Left ventricle myocardium superior (tissue), 1 donor: ENCODE measurements around the gene CEP120. TPM values are rescaled to one million over a fixed set of nuclear protein-coding genes. Genes with fewer than 3 reads are reported as not detected.
"Not testable (repeated sequence)": the region's sequence is repeated elsewhere in the genome, so short reads cannot be mapped to it uniquely, and the experiment has no call there.

Source experiments
- ATAC-seq: fragments of 200-7000 bp; cut with Tn5 transposase; one replicate; pipeline ENCODE4 v1.9.1; 2020; ENCODE audit warnings: mild to moderate bottlenecking, moderate library complexity
- DNase-seq: peaks from one replicate; pipeline ENCODE4 v3.0.0-alpha.2; 2020
- intact Hi-C: fragments of 100-400 bp; cut with micrococcal nuclease; formaldehyde crosslinking; loops from one replicate; pipeline ENCODE4 v1.11.0; 2022
- total RNA-seq: library from RNA; stranded (reverse); fragmentation: NEBNext Ultra II Directional; extraction: Animal tissue kit (Norgen Biotek cat#: 25700); gene quantifications from one replicate; pipeline ENCODE4 v1.2.1, GENCODE V29; 2021
- donor health status: DM: no; HTN: yes; CAD: no; lungs with severe emphysema.

The CEP120 gene
- total RNA-seq, 1 donor from 2014 or later = 10.6 TPM

DNA sequence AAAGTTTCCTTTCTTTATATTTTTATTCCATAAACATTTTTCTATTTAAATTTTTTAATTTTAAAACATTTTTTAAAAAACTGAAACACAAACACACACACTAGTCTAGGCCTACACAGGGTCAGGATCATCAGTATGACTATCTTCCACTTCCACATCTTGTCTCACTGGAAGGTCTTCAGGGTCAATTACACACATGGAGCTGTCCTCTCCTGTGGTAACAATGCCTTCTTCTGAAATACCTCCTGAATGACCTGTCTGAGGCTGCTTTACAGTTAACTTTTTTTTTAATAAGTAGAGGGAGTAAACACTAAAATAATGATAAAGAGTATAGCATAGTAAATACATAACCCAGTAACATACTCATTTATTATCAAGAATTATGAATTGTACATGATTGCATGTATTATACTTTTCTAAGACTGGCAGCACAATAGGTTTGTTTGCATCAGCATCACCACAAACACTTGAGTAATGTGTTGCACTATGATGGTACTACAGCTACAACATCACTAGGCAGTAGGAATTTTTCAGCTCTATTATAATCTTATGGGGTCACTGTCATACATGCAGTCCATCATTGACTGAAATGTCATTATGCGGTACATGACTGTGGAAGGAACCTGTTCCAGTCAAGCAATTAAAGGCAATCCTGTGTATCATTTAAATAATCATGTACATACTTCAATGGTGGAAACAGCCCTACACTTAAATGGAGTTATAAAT is 17.4 kb upstream of the CEP120 start:
- intact Hi-C loops = no loop called here
- ATAC-seq (no peak), DNase-seq (no peak)

DNA sequence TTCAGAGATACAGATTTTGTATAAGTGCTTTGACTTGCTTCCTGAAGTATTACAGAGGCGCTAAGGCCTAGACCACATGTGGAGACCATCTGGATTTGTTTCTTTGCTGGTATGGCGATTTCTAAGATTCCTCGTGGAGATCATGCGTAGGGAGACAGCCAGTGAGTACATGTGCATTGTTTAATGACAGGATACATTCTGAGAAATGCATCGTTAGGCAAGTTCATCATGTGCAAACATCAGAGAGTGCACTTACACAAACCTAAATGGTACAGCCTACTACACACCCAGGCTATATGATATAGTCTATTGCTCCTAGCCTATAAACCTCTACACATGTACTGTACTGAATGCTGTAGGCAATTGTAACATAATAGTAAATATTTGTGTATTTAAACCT is 16.5 kb upstream of the CEP120 start:
- intact Hi-C loops = no loop called here
- ATAC-seq (no peak), DNase-seq (no peak)

DNA sequence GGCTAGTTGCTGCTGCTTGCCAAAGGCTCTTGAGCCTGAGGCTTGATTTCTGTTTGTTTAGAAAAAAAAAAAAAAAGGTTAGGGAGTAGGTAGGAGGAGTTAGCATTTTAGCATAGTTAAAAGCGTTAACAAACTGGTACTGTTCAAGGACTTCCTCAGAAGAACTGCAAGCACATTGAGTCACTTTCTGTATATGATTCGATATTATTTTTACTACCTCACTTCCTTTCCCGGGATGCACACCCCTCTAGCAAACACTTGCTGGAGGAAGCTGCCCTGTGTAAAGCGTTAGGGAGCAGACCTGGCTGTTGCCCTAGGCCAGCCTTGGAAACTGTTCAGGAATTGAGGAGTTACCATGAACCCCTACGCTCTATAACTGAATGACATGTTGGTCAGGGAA is 15.7 kb upstream of the CEP120 start:
- DNase-seq (no peak), ATAC-seq (no peak)
- intact Hi-C loops = no loop called here

DNA sequence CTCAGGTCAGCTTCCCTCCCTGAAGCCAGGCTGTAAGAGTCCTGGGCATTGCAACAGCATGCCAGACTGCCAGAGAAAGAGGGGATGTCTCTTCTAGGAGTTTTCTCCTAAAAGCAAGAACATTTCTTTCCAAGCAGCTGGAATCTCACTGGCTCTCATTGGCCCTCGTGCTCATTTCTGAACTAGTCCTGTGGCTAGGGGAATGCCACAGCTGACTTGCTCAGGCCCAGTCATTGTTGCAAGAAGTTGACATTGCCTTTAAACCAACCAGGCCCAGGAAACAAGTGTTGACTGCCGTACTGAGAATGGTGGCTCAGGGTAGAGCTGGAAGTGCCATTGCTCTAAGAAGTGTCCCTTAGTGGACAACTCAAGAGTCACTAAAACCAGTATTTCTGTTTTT is 15.0 kb upstream of the CEP120 start:
- no peak for DNase-seq
- intact Hi-C loops = no loop called here
- ATAC-seq = no peak

DNA sequence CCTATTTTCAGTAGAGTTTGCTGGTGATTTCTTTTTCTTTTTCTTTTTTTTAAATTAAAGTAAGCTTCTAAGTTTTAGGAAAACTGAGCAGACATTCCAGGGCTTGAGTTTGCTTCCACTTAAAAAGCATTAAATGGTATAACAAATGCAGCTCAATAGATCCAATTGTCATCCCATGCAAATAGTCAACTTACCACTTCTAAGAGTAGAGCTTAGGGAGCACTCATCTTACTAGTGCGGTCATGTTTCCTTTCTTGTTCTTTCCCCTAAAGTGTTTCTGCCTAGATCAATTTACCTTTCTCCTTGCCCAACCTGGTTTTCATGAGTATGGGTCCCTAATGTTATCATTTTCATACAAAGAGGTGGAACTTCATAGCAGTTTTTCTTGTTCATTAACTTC is 13.0 kb upstream of the CEP120 start:
- intact Hi-C loops = no loop called here
- DNase-seq (no peak), ATAC-seq (no peak)

DNA sequence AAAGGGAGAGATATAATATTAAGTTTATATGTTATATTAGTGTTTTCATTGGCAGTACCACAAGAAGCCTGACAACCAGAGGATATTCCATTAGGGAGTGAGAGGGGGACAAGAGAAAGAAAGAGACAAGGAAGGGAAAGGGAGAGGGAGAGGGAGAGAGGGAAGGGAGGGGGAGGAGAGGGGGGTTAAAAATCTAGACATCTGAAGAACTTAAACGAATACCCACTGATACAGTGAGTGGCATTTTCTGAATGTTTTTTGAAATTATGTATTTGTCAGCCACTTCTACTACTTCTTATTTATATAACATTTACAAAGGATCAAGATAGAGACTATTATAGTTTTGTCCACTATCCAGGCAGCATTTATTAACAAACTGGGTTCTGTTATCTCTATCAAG is 11.6 kb upstream of the CEP120 start:
- no peak for ATAC-seq
- DNase-seq = no peak
- intact Hi-C loops = no loop called here

DNA sequence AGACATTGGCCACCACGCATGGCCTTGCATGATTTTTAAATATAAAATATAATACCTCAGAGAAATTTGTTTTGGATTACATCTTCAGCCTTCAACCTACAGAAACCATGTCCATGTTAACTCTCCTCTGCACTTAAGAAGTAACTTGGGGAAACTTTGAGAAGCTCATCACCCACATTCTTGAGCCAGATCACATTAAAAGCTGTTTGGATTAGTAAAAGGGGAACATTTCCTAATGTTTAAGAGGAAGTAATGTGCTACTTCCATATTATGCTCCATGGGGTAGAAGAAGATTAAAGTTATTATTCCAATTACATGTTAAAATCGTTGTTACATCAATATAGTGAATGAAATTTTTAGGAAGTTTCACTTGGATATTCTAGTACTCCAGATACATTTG is 10.4 kb upstream of the CEP120 start:
- ATAC-seq (no peak), DNase-seq (no peak)
- intact Hi-C loops = no loop called here

DNA sequence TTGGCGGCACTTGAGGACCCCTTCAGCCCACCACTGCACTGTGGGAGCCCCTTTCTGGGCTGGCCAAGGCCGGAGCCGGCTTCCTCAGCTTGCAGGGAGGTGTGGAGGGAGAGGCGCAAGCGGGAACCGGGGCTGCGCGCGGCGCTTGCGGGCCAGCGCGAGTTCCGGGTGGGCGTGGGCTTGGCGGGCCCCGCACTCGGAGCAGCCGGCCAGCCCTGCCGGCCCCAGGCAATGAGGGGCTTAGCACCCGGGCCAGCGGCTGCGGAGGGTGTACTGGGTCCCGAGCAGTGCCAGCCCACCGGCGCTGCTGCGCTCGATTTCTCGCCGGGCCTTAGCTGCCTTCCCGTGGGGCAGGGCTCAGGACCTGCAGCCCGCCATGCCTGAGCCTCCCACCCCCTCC is 7.2 kb upstream of the CEP120 start:
- ATAC-seq, intact Hi-C loops, DNase-seq: not testable (repeated sequence)

DNA sequence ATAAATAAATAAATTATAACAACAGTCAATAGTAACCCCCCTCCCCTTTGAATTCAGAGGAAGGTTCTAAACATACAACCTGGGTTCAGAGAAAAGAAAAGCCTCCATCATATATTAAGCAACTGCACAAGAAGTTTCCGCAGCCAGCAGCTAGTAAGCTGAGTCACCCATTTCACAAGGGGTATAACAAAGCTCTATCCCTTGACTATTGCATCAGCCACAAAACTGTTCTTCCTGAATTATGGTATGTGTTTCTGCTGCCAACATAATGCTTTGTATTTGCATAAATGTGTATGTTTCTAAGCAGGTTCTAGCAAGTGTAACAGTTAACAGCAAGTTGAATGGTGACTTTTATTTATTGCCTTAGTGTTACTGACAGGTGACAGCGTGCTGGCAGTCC is 6.8 kb upstream of the CEP120 start:
- DNase-seq (no peak), ATAC-seq (peak; percentile 43)
- intact Hi-C loops = no loop called here

DNA sequence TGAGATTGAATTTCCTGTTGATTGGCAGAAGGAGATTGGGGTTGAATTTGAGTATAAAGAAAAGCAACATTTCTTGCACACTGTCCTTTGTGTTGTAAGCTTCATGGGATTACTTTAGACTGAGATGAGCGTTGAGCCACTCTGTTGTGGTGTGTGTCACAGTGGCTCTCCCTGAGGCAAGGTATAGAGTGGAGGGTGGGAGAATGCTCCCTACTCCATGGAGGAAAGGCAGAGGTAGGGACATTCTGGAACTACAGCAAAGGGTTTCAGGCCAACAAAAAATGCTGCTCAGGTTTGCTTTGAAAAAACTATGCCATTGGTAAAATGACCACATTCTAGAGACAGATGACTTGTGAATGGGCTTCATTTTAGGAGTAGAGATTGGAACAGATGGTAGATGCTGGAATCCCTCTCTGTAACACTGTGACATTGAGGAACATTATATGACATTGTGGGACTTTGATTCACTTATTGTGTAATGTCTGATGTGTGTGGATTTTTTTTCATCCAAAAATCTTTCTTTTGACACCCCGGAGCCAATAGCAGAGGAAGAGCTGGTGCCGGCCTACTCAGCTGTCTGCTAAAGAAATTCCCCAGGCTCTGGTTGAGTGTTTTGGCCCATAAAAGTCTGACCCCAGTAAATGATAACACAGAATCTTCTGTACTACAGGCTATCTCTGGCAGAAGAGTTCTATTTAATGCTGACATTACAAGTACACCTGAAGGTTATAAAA is 6.2 kb upstream of the CEP120 start:
- ATAC-seq (no peak), DNase-seq (no peak)
- intact Hi-C loops = no loop called here

DNA sequence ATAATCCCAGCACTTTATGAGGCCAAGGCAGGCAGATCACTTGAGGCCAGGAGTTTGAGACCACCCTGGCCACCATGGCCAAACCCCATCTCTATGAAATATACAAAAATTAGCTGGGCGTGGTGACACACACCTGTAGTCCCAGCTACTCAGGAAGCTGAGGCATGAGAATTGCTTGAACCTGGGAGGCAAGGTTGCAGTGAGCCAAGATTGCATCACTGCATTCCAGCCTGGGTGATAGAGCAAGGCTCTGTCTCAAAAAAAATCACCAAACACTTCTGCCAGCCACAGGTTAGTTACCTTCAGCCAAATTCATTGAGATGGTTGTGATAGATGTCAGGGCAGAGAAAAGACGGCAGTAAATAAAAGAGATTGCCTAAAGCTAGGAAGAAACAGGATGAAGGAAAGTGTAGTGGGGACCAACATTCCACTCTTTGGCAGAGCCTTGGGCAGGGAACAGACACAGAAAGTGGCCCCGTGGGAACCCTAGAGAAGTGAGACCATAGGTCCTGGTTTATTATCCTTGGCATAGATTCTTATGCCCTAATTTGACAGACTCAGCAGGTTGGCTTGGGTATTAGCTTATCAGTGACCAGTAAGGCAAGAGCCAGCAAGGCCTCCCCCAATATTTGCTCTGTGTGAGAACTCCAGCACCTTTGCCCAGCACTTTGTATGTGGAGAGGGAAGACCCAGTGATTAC is 5.5 kb upstream of the CEP120 start:
- ATAC-seq (no peak), DNase-seq (no peak)
- intact Hi-C loops = no loop called here

DNA sequence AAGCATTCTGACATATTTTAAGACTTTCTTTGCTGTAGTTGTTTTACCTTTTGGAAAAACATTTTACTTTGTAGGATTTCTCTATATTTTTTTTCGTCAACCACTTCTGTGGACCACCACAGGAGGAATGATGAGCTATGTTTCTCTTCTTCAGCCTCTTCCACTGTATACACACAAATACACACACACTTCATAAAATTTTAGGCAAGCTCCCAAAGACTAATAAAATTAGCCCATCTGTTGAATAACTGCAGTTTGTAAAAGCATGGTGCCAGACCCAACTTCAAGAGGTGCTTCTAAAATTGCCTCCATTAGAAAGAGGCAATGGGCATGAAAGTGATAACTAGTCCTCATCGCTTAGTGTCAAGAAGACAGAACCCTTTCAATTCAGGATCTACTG is 4.1 kb upstream of the CEP120 start:
- DNase-seq (no peak), ATAC-seq (no peak)
- intact Hi-C loops = no loop called here

DNA sequence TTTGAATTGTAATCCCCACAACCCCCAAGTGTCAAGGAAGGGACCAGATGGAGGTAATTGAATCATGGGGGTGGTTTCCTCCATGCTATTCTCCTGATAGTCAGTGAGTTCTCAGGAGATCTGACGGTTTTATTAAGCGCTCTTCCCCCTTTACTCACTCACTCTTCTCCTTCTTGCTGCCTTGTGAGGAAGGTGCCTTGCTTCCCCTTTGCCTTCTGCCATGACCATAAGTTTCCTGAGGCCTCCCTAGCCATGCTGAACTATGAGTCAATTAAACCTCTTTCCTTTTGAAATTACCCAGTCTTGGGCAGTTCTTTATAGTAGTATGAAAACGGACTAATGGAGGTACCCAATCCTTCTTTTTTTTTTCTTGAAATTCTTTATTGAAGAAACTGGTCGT is 2.2 kb upstream of the CEP120 start:
- no peak for ATAC-seq
- intact Hi-C loops = no loop called here
- DNase-seq = no peak

DNA sequence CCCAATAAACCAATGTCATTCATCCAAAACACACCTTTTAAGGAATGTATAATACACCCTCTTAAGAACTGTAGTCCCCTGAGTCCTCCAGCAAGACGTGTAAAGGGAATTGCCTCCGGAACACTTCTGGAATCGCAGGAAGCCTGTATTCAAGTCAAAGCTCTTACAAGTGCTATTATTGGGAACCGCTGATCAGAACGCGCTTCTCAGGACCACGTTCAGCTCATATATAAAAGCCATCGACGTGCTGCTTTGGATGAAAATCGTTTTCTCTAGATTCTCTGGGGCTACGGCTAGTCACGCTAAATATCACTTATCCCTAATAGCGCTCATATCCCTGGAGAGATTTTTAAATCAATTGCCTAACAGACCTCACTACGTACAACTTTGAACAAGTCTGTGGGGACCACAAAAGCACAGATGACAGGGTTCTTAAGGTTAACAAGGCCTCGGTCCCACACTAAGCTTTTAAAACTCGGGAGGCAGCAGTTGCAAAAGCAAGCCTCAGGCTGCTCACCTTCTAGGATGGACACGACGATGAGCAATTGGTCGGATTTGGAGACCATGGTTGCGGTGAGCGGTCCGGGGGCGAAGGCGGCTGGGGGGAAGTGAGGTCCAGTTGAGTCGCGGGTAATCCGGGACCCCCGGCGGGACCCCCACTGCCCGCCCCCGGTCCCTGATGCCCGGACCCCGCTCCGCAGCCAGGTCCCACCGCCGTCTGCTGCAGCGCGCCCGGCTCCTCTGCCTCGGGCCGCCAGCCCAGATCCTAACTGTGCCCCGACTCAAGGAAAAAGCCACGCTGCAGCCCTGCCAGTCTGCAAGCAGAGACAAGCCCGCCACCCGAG is 548 bp downstream of the CEP120 start:
- intact Hi-C loops = loop anchor here (2.0 kb wide), 1 partner anchor 188 kb away; no protein-coding TSS in a partner anchor
- peak; percentile 41 for ATAC-seq
- no peak for DNase-seq

DNA sequence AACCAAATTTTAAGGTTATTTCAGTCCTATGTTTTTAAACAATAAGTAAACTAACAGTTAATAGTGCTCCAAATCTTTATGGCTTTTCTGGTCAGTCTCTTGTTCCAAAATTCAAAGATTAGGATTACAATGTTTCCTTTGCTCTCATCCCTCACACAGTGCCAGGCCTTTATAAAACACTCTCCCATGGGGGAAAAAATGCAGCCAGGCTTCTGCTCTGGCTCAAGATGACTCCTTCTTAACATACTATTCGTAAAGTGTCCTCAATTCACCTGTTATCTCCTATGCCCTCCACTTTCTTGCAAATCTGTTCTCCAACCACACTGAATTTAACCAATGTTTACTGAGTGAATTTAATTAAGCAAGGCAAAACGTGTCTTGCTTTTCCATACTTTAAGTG is 1.4 kb downstream of the CEP120 start:
- no peak for DNase-seq

DNA sequence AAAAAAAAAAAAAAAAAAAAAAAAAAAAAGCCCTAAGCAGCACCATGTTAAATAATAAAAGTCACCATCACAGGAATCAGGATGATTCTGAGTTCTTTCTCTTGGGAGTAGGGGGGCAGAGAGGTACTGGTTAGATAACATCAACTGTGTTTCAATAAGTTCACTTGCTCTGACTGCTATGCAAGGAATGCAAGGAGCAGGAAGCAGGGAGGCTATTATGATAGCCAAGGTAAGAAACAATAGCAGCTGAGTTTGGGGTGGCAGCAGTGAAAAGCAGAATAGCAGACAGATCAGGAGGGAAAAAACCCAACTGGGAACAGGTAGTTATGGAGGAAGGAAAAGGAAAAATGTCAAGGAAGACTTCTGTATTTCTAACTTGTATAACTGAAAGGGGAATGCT is 8.2 kb downstream of the CEP120 start:
- intact Hi-C loops = no loop called here
- DNase-seq (no peak), ATAC-seq (no peak)

More for the DNA sequence above, 1.4 kb downstream of the CEP120 start:
- no peak for ATAC-seq
- intact Hi-C loops = loop anchor here (2.0 kb wide), 1 partner anchor 189 kb away; no protein-coding TSS in a partner anchor

DNA sequence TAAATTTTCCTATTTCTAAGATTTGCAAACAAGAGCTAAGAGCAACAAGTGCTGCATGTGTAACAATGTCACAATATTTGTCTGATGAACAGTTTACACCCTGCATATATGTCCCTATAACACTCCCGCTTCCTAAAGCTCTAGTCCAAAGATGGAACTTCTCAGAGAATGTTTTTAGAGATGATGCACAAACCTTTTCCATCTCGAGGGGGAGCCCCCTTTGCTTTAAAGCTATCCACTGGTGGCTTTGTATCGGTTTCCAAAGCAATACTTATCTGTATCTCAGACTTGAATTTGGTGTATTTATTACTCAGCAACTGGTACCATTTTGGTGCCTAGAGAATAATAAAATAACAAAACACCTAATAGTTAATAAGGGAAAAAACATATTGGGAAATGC is 11.0 kb downstream of the CEP120 start:
- intact Hi-C loops = no loop called here

DNA sequence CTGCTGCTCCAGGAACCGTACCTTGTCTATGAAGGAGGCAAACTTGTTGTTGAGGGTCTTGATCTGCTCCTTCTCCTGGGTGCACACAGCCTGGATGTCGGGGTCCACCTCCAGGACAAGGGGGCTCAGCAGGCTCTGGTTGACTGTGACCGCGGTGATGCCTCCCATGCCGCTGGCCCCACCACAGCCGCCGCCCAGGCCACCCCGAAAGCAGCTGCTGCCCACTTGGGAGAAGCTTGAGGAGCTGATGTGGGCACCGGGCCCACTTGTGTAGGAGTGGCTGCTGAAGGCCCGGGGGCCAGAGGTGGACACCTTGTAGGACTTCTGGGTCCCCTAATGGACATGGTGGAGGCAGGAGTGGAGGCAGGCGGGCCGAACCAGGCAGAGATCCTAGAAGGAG is 21.2 kb downstream of the CEP120 start:
- ATAC-seq, intact Hi-C loops, DNase-seq: not testable (repeated sequence)

More for the DNA sequence above, 11.0 kb downstream of the CEP120 start:
- ATAC-seq (no peak), DNase-seq (no peak)

DNA sequence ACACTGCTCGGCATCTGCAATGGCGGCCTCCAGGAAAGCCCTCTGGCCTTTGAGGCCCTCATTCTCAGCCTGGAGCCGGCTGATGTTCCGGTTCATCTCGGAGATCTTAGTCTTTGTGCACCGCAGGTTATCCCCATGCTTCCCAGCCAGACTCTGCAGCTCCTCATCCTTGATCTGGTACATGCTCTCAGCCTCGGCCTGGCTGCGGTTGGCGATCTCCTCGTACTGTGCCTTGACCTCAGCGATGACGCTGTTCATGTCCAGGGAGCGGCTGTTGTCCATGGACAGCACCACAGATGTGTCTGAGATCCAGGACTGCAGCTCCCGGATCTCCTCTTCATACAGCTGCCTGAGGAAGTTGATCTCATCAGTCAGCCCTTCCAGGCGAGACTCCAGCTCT is 21.9 kb downstream of the CEP120 start:
- intact Hi-C loops = no loop called here
- no peak for ATAC-seq

More for the DNA sequence above, 21.9 kb downstream of the CEP120 start:
- DNase-seq = no peak
